Measurements from ENCODE around the gene BANF2.

DNA sequence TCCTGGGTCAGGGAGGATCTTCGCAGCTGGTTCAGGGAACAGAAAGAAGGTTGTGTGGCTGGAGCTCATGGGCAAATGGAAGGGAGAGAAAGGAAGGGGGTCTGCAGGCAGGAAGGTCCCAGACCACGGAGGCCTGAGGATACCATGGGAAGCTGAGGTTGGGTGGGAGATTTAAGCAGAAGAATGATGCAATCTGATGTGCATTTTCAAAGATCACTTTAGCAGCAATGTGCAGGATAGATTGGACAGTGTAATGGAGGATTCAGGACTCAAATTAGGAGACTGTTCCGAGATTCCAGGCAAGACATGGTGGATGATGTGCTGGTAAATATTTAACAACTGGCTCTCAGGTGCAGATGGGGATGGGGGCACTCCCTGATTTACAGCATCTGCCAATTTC, 12.0 kb upstream of the BANF2 start:
- TF ChIP-seq EGR1 (IDR thresholded peaks at IDR 0.05; ENCODE audit: low read depth in 2 of 2) (no peak), CTCF (IDR thresholded peaks at IDR 0.05; ENCODE audit: low read depth, low read length, missing input control) (no peak), MAX (IDR thresholded peaks at IDR 0.05) (no peak), RAD21 (IDR thresholded peaks at IDR 0.05) (no peak), HNF4G (IDR thresholded peaks at IDR 0.05) (no peak), ZBTB33 (IDR thresholded peaks at IDR 0.05) (no peak), TAF1 (conservative IDR thresholded peaks at IDR 0.05) (no peak), NR2F2 (IDR thresholded peaks at IDR 0.05) (no peak), FOXA1 (IDR thresholded peaks at IDR 0.05) (no peak), HNF4A (conservative IDR thresholded peaks at IDR 0.05) (no peak), FOXA2 (IDR thresholded peaks at IDR 0.05) (no peak)
- TF ChIP-seq, protein P1, sequence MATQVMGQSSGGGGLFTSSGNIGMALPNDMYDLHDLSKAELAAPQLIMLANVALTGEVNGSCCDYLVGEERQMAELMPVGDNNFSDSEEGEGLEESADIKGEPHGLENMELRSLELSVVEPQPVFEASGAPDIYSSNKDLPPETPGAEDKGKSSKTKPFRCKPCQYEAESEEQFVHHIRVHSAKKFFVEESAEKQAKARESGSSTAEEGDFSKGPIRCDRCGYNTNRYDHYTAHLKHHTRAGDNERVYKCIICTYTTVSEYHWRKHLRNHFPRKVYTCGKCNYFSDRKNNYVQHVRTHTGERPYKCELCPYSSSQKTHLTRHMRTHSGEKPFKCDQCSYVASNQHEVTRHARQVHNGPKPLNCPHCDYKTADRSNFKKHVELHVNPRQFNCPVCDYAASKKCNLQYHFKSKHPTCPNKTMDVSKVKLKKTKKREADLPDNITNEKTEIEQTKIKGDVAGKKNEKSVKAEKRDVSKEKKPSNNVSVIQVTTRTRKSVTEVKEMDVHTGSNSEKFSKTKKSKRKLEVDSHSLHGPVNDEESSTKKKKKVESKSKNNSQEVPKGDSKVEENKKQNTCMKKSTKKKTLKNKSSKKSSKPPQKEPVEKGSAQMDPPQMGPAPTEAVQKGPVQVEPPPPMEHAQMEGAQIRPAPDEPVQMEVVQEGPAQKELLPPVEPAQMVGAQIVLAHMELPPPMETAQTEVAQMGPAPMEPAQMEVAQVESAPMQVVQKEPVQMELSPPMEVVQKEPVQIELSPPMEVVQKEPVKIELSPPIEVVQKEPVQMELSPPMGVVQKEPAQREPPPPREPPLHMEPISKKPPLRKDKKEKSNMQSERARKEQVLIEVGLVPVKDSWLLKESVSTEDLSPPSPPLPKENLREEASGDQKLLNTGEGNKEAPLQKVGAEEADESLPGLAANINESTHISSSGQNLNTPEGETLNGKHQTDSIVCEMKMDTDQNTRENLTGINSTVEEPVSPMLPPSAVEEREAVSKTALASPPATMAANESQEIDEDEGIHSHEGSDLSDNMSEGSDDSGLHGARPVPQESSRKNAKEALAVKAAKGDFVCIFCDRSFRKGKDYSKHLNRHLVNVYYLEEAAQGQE (IDR thresholded peaks at IDR 0.05) = no peak
- TF ChIP-seq, protein P2, sequence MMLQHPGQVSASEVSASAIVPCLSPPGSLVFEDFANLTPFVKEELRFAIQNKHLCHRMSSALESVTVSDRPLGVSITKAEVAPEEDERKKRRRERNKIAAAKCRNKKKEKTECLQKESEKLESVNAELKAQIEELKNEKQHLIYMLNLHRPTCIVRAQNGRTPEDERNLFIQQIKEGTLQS (IDR thresholded peaks at IDR 0.05) = no peak

Measured in liver (tissue), 3 donors.